Middle frontal gyrus (tissue), 1 donor: Measurements from ENCODE around the gene VPS37D.
"Not testable (repeated sequence)": the region's sequence is repeated elsewhere in the genome, so short reads cannot be mapped to it uniquely, and the experiment has no call there.

Experiments used
- DNase-seq: peaks from one replicate; pipeline ENCODE4 v3.0.0-alpha.2; 2015; ENCODE audit warnings: low spot score; ENCODE audit errors: extremely low spot score

Gene VPS37D

GRCh38 chr7:73646785-73647724 lies 20.6 kb upstream of the VPS37D start:
- DNase-seq = no peak

- no peak for DNase-seq
Measured at GRCh38 chr7:73647725-73648592, 19.7 kb upstream of the VPS37D start.

GRCh38 chr7:73648593-73649332 lies 18.9 kb upstream of the VPS37D start:
- DNase-seq = no peak

- no peak for DNase-seq
Measured at GRCh38 chr7:73649576-73649975, 18.1 kb upstream of the VPS37D start.

- DNase-seq = no peak
Measured at GRCh38 chr7:73650524-73650923, 17.1 kb upstream of the VPS37D start.

- no peak for DNase-seq
Measured at GRCh38 chr7:73652541-73652949, 15.1 kb upstream of the VPS37D start.

GRCh38 chr7:73655309-73655708 lies 12.3 kb upstream of the VPS37D start:
- not testable (repeated sequence) for DNase-seq

GRCh38 chr7:73659983-73660382 lies 7.6 kb upstream of the VPS37D start:
- no peak for DNase-seq

GRCh38 chr7:73660594-73660993 lies 7.0 kb upstream of the VPS37D start:
- not testable (repeated sequence) for DNase-seq

GRCh38 chr7:73663033-73663432 lies 4.6 kb upstream of the VPS37D start:
- DNase-seq = no peak

GRCh38 chr7:73668103-73668885 lies 663 bp downstream of the VPS37D start:
- DNase-seq = no peak

GRCh38 chr7:73668886-73669230 lies 1.2 kb downstream of the VPS37D start:
- DNase-seq = no peak

GRCh38 chr7:73669288-73669701 lies 1.7 kb downstream of the VPS37D start:
- DNase-seq = no peak

- DNase-seq = no peak
Measured at GRCh38 chr7:73669858-73670385, 2.3 kb downstream of the VPS37D start.

- no peak for DNase-seq
Measured at GRCh38 chr7:73671322-73671661, 3.7 kb downstream of the VPS37D start.

GRCh38 chr7:73671857-73672445 lies 4.3 kb downstream of the VPS37D start:
- DNase-seq = no peak

- DNase-seq = no peak
Measured at GRCh38 chr7:73674468-73675124, 7.0 kb downstream of the VPS37D start.

- DNase-seq = not testable (repeated sequence)
Measured at GRCh38 chr7:73676062-73676461, 8.4 kb downstream of the VPS37D start.

GRCh38 chr7:73678862-73679261 lies 11.2 kb downstream of the VPS37D start:
- DNase-seq = no peak

GRCh38 chr7:73679709-73680108 lies 12.1 kb downstream of the VPS37D start:
- no peak for DNase-seq
